ENCODE measurements around the gene OCLN.
"Not testable (repeated sequence)": the region's sequence is repeated elsewhere in the genome, so short reads cannot be mapped to it uniquely, and the experiment has no call there.

OCLN gene

DNA sequence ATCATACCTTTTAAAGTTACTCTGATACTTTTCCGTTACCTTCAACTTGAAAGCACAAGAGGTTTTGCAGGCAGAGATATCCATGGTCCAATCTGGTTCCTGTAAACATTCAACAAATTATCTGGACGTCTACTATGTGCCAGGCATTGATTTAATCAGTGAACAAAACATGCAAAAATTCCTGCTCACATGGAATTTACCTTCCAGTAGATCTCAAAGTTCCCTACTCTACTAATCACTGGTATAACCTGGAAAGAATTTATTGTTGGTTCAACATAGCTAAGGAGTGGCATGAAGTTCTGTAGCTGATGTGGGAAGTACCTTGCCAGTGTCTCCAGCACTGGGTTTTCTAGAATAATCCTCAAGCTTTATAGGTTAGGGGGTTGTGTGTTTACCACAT, 9.8 kb downstream of the OCLN start:
- no peak for DNase-seq (ENCODE audit: extremely low spot score)
- POLR2A ChIA-PET, result interaction anchor here (1.0 to 2.6 kb wide), 2 partner anchors 15 to 18 kb away, joined by 3 to 7 read pairs; no protein-coding TSS in a partner anchor
- TF ChIP-seq FOXK2 (IDR thresholded peaks at IDR 0.05) (no peak), SUZ12 (IDR thresholded peaks at IDR 0.05) (no peak), CTBP1 (IDR thresholded peaks at IDR 0.05; ENCODE audit: borderline replicate concordance) (no peak), TARDBP (IDR thresholded peaks at IDR 0.05) (no peak), L3MBTL2 (conservative IDR thresholded peaks at IDR 0.05) (no peak), SP1 (IDR thresholded peaks at IDR 0.05) (no peak), LEF1 (IDR thresholded peaks at IDR 0.05; ENCODE audit: borderline replicate concordance) (no peak), ARNT (IDR thresholded peaks at IDR 0.05) (no peak), NFRKB (IDR thresholded peaks at IDR 0.05) (no peak), FOXA1 (IDR thresholded peaks at IDR 0.05) (no peak), BHLHE40 (IDR thresholded peaks at IDR 0.05; ENCODE audit: borderline replicate concordance) (no peak), ELF4 (IDR thresholded peaks at IDR 0.05) (no peak), HDGF (IDR thresholded peaks at IDR 0.05; ENCODE audit: borderline replicate concordance) (no peak), ZNF384 (IDR thresholded peaks at IDR 0.05) (no peak; the same call in 1 of the 2 replicates), FOXM1 (IDR thresholded peaks at IDR 0.05; ENCODE audit: borderline replicate concordance) (no peak)
- TF ChIP-seq, protein P1, sequence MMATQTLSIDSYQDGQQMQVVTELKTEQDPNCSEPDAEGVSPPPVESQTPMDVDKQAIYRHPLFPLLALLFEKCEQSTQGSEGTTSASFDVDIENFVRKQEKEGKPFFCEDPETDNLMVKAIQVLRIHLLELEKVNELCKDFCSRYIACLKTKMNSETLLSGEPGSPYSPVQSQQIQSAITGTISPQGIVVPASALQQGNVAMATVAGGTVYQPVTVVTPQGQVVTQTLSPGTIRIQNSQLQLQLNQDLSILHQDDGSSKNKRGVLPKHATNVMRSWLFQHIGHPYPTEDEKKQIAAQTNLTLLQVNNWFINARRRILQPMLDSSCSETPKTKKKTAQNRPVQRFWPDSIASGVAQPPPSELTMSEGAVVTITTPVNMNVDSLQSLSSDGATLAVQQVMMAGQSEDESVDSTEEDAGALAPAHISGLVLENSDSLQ (IDR thresholded peaks at IDR 0.05), result no peak
- CTCF ChIA-PET, result no interaction called here

DNA sequence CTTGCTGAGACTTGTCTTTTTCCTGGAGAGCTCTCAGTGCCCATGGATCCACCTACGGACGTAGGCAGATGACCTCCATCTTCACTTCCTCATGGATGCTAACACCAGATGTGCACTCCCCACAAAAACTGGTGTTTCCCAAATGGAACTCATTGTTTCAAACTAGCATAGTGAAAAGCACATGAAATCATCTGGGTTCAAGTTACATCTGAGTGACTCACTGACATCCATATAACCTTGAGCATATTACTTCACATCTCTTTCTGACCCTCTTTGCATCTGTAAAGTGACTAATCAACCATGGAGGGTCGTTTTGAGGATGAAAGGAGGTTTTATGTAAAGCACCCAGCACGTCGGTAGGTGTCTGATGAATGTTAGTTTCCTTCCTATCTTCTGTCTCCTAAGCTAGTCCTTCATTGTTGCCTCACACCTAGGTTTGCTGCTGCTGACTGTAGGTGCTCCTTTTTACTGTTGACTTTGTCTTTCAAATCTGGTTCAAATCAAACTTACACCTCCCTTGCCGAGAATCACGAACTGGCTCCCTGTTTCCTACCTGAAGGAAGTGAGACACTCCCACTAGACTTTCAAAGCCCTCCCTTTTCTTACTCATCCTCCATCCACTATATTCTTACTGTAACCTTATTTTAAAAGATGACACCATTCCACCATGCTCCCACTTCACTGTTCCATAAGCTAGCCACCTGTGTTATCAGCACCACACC, 10.3 kb downstream of the OCLN start:
- ChIA-PET POLR2A (interaction anchor here (1.0 to 2.6 kb wide), 2 partner anchors 14 to 18 kb away, joined by 3 to 7 read pairs; no protein-coding TSS in a partner anchor), CTCF (no interaction called here)
- no peak for DNase-seq (ENCODE audit: extremely low spot score)
- TF ChIP-seq ARNT (IDR thresholded peaks at IDR 0.05) (no peak), FOXM1 (IDR thresholded peaks at IDR 0.05; ENCODE audit: borderline replicate concordance) (no peak), SP1 (IDR thresholded peaks at IDR 0.05) (no peak), NFRKB (IDR thresholded peaks at IDR 0.05) (no peak), SUZ12 (IDR thresholded peaks at IDR 0.05) (no peak), LEF1 (IDR thresholded peaks at IDR 0.05; ENCODE audit: borderline replicate concordance) (no peak), L3MBTL2 (conservative IDR thresholded peaks at IDR 0.05) (no peak), ELF4 (IDR thresholded peaks at IDR 0.05) (no peak)

DNA sequence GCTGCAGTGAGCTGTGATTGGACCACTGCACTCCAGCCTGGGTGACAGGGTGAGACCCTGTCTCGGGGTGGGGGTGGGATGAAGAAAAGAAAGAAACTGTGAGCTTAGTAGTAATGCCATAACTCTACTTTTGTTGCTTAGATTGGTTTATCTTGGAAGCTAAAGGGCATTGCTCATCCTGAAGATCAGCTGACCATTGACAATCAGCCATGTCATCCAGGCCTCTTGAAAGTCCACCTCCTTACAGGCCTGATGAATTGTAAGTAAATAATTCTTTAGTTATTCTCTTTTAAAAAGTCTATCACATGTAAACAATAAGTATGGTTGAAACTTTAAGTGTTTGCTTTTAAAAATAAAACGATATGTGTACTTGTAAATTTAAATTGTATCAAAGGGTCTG, 11.4 kb downstream of the OCLN start:
- CTCF ChIA-PET, result no interaction called here
- DNase-seq (ENCODE audit: extremely low spot score), result no peak
- POLR2A ChIA-PET, result interaction anchor here (2.6 kb wide), 1 partner anchor 13 kb away, joined by 7 read pairs; no protein-coding TSS in a partner anchor
- TF ChIP-seq FOXA1 (IDR thresholded peaks at IDR 0.05), result no peak
- TF ChIP-seq FOXM1 (IDR thresholded peaks at IDR 0.05; ENCODE audit: borderline replicate concordance), result no peak
- TF ChIP-seq FOXK2 (IDR thresholded peaks at IDR 0.05), result no peak
- TF ChIP-seq ARNT (IDR thresholded peaks at IDR 0.05), result no peak
- no peak for TF ChIP-seq NFRKB (IDR thresholded peaks at IDR 0.05)

DNA sequence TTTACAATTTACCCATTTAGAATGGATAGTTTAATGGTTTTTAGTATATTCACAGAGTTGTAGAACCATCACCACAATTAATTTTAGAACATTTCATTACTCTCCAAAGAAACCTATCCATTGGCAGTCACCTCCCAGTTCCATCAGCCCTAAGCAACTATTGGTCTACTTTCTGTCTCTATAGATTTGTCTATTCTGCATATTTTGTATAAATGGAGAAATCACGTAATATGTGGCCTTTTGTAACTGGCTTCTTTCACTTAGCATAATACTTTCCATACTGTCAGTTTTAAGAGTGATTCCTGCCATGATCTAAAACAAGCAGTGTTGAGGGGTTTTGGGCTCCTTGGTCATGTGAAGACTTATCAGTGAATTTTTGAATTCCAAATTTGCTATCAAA, 12.7 kb downstream of the OCLN start:
- DNase-seq (ENCODE audit: extremely low spot score), result no peak
- TF ChIP-seq ZNF384 (IDR thresholded peaks at IDR 0.05) (no peak), ARNT (IDR thresholded peaks at IDR 0.05) (no peak), FOXM1 (IDR thresholded peaks at IDR 0.05; ENCODE audit: borderline replicate concordance) (no peak), ELF4 (IDR thresholded peaks at IDR 0.05) (no peak), NFRKB (IDR thresholded peaks at IDR 0.05) (no peak), FOXA1 (IDR thresholded peaks at IDR 0.05) (no peak), SP1 (IDR thresholded peaks at IDR 0.05) (no peak), SUZ12 (IDR thresholded peaks at IDR 0.05) (no peak)
- POLR2A ChIA-PET, result no interaction called here
- CTCF ChIA-PET, result no interaction called here

DNA sequence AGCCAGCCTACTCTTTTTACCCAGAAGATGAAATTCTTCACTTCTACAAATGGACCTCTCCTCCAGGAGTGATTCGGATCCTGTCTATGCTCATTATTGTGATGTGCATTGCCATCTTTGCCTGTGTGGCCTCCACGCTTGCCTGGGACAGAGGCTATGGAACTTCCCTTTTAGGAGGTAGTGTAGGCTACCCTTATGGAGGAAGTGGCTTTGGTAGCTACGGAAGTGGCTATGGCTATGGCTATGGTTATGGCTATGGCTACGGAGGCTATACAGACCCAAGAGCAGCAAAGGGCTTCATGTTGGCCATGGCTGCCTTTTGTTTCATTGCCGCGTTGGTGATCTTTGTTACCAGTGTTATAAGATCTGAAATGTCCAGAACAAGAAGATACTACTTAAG, 16.6 kb downstream of the OCLN start:
- DNase-seq (ENCODE audit: extremely low spot score), result no peak
- TF ChIP-seq TARDBP (IDR thresholded peaks at IDR 0.05) (no peak), CTBP1 (IDR thresholded peaks at IDR 0.05; ENCODE audit: borderline replicate concordance) (no peak)
- ChIA-PET POLR2A (no interaction called here), CTCF (no interaction called here)

DNA sequence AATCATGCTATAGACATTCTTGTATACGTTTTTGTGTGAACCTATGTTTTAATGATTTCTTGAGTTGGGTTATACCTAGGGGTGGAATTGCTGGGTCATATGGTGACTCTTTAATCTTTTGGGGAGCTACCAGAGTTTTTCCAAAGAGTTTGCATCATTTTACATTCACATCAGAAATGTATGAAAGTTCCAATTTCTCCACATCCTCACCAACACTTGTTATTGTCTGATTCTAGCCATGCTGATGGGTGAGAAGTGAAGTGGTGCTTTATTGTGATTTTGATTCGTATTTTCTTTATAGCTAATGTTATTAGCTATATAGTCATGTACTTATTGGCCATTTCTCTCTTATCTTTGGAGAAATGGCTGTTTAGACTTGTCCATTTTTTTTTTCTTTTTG, 18.1 kb downstream of the OCLN start:
- ChIA-PET POLR2A (no interaction called here), CTCF (no interaction called here)
- no peak for DNase-seq (ENCODE audit: extremely low spot score)
- TF ChIP-seq SUZ12 (IDR thresholded peaks at IDR 0.05) (no peak), ZNF384 (IDR thresholded peaks at IDR 0.05) (no peak), TARDBP (IDR thresholded peaks at IDR 0.05) (no peak)

DNA sequence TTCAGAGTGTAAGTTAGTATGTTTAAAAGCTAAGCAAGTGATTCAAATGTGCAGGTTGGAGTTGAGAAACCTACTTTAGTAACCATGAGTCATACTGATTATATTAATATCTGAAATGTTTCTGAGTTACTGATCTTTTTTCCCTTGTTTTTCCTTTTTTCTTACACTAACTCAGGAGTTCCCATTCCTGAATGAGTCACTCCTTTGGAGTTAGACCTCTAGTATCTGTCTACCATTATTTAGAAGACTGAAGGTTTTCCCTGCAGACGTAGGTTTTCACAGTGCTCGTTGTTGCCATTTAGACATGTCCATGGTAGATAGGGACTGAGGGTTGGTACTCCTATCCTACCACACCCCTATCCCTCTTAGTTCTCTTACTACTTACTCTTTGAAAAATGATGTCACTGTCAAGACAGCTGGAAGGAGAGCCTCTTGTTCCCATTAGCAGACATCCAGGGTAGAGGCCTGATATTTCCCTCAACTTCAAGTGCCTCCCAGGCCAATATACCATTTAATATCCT, 20.2 kb downstream of the OCLN start:
- DNase-seq (ENCODE audit: extremely low spot score), result no peak
- POLR2A ChIA-PET, result no interaction called here

DNA sequence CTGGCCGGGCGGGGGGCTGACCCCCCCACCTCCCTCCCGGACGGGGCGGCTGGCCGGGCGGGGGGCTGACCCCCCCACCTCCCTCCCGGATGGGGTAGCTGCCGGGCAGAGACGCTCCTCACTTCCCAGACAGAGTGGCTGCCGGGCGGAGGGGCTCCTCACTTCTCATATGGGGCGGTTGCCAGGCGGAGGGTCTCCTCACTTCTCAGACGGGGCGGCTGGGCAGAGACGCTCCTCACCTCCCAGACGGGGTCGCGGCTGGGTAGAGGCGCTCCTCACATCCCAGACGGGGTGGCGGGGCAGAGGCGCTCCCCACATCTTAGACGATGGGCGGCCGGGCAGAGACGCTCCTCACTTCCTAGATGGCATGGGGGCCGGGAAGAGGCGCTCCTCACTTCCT, 23.0 kb downstream of the OCLN start:
- POLR2A ChIA-PET; DNase-seq (ENCODE audit: extremely low spot score); CTCF ChIA-PET: not testable (repeated sequence)

More for the DNA sequence above, 20.2 kb downstream of the OCLN start:
- no peak for TF ChIP-seq NFRKB (IDR thresholded peaks at IDR 0.05)
- TF ChIP-seq HDGF (IDR thresholded peaks at IDR 0.05; ENCODE audit: borderline replicate concordance), result no peak
- no peak for TF ChIP-seq ARNT (IDR thresholded peaks at IDR 0.05)
- no peak for TF ChIP-seq ELF4 (IDR thresholded peaks at IDR 0.05)
- TF ChIP-seq BHLHE40 (IDR thresholded peaks at IDR 0.05; ENCODE audit: borderline replicate concordance), result no peak
- TF ChIP-seq LEF1 (IDR thresholded peaks at IDR 0.05; ENCODE audit: borderline replicate concordance), result no peak
- TF ChIP-seq L3MBTL2 (conservative IDR thresholded peaks at IDR 0.05), result no peak
- no peak for TF ChIP-seq ZNF384 (IDR thresholded peaks at IDR 0.05)
- TF ChIP-seq SUZ12 (IDR thresholded peaks at IDR 0.05), result no peak
- TF ChIP-seq, protein P1 (IDR thresholded peaks at IDR 0.05), result no peak
- no peak for TF ChIP-seq FOXM1 (IDR thresholded peaks at IDR 0.05; ENCODE audit: borderline replicate concordance)
- CTCF ChIA-PET, result no interaction called here
